HEK293 (cell line): ENCODE measurements around the gene LPP.

Experiments
- FEZF1 ChIP-seq: fragments of 450-650 bp; formaldehyde crosslinking; IDR thresholded peaks from 2 replicates; pipeline ENCODE4 v1.5.1; 2016; ENCODE audit warnings: missing biosample characterization, missing genetic modification characterization
- ZFP3 ChIP-seq: fragments of 450-650 bp; formaldehyde crosslinking; IDR thresholded peaks from 2 replicates; pipeline ENCODE4 v1.5.1; 2016; ENCODE audit warnings: low read depth, missing biosample characterization, missing genetic modification characterization

DNA sequence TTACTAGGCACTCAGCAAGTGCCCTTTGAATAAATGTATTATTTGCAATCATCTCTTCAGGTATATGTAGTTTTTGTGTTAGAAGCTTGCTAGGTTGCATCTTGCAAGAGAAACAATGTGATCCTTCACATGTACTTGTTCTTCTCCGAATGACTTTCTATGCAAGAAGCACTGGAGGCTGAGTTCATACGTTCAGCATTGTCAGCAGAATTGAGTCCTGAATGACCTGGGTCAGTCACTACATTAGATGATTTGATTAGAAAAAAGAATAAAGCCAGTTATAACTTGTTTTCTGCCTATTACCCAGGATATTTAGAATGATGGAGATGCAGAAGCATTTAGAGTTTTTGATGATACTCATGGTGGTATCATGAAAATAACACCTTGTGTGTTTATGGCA is 538.7 kb downstream of the LPP start:
- TF ChIP-seq FEZF1 (tag by site-specific recombination), result no peak
- no peak for TF ChIP-seq ZFP3 (tag by site-specific recombination)
